K562 (cell line): Measurements from ENCODE around the gene ZKSCAN1. TPM values are rescaled to one million over a fixed set of nuclear protein-coding genes. Genes with fewer than 3 reads are reported as not detected.

ENCODE experiments used
- ATAC-seq: fragments of 200-7000 bp; cut with Tn5 transposase; 3 replicates; pipeline ENCODE4 v1.9.1; 2020; ENCODE audit warnings: moderate library complexity
- BruUV-seq: library from RNA; stranded (reverse); fragments of 400-500 nt; replicated peaks from 2 replicates; lab custom pipeline; 2021; lab: Mats Ljungman, UMichigan
- CTCF ChIA-PET: fragments of 300-600 bp; formaldehyde crosslinking; extraction: SDS; loops from one replicate; lab custom pipeline; 2021; ENCODE audit warnings: low intra/inter-chr PET ratio; lab: Yijun Ruan, JAX
- POLR2A ChIA-PET: fragments of 300-600, 350-650 bp; sonication (Branson Sonifier 250); formaldehyde crosslinking; extraction: SDS; loops from one replicate; lab custom pipeline; 2021; ENCODE audit warnings: antibody characterized with exemption, inconsistent platforms; lab: Yijun Ruan, JAX
- DNase-seq, 4 experiments: peaks; one replicate each; pipeline versions ENCODE4 v3.0.0 to v3.0.0-alpha.2; 2011 to 2018; ENCODE audit warnings: low spot score in 3 of 4, mixed read lengths in 3 of 4; ENCODE audit errors: extremely low read depth in 1 of 4
- FAIRE-seq: peaks from 2 replicates; lab custom pipeline; 2011; peaks lifted over from hg19 to GRCh38; lab: Jason Lieb, UNC
- H2AFZ ChIP-seq: 2 replicates; pipeline ENCODE4 v1.6.0; 2011; ENCODE audit warnings: low read depth, low read length, control low read depth, inconsistent platforms
- H3K27ac ChIP-seq: fragments of 200-600 bp; 3 replicates; pipeline ENCODE4 v1.8.0; 2011; ENCODE audit warnings: low read depth, mild to moderate bottlenecking, control low read depth, inconsistent platforms, low read length, moderate library complexity, mixed read lengths; ENCODE audit errors: extremely low read depth
- H3K27me3 ChIP-seq, 2 experiments: fragments of 300-600 bp in 1 of 2; 2 replicates in 1 of 2; 3 replicates in 1 of 2; pipeline versions ENCODE4 v1.6.0 to v1.8.0; 2011; ENCODE audit warnings: inconsistent platforms in 2 of 2, low read length in 2 of 2, mild to moderate bottlenecking in 1 of 2, mixed read lengths in 1 of 2, moderate library complexity in 1 of 2; ENCODE audit not compliant: control insufficient read depth in 2 of 2, insufficient read depth in 2 of 2
- H3K36me3 ChIP-seq: fragments of 300-600 bp; 3 replicates; pipeline ENCODE4 v1.8.0; 2011; ENCODE audit warnings: mild to moderate bottlenecking, low read length, inconsistent platforms; ENCODE audit not compliant: control insufficient read depth, insufficient read depth
- H3K4me1 ChIP-seq, 2 experiments: fragments of 200-600 bp in 1 of 2; replicated peaks in 1 of 2; 2 replicates in 1 of 2; 3 replicates in 1 of 2; pipeline versions ENCODE4 v1.5.1 to v1.8.0; 2011; ENCODE audit warnings: inconsistent platforms in 2 of 2, low read length in 2 of 2, mild to moderate bottlenecking in 1 of 2, mixed read lengths in 1 of 2, moderate library complexity in 1 of 2; ENCODE audit not compliant: control insufficient read depth in 2 of 2, insufficient read depth in 2 of 2
- H3K4me2 ChIP-seq: 2 replicates; pipeline ENCODE4 v1.6.1; 2011; ENCODE audit warnings: low read length, control low read depth, inconsistent platforms, mixed read lengths; ENCODE audit not compliant: insufficient read depth
- H3K4me3 ChIP-seq: fragments of 200-600 bp; sonication (generic), shearing (Covaris generic); 2 replicates; pipeline ENCODE4 v1.5.1; 2016; ENCODE audit warnings: control low read depth, inconsistent platforms
- H3K79me2 ChIP-seq: fragments of 200-600 bp; 3 replicates; pipeline ENCODE4 v1.8.0; 2011; ENCODE audit warnings: low read length, inconsistent platforms; ENCODE audit not compliant: control insufficient read depth, insufficient read depth
- H3K9ac ChIP-seq, 2 experiments: 2 replicates each; pipeline versions ENCODE4 v1.6.0 to v1.6.1; 2011; ENCODE audit warnings: low read depth in 2 of 2, low read length in 2 of 2, control low read depth in 1 of 2, inconsistent platforms in 1 of 2, mild to moderate bottlenecking in 1 of 2, mixed read lengths in 1 of 2; ENCODE audit not compliant: insufficient read depth in 1 of 2
- H3K9me1 ChIP-seq: one replicate; pipeline ENCODE4 v1.6.0; 2011; ENCODE audit warnings: inconsistent platforms, mild to moderate bottlenecking, low read length, moderate library complexity; ENCODE audit not compliant: control insufficient read depth, insufficient read depth
- H3K9me3 ChIP-seq: replicated peaks from 2 replicates; pipeline ENCODE4 v1.5.1; 2011; ENCODE audit warnings: low read depth, low read length, inconsistent platforms; ENCODE audit not compliant: control insufficient read depth, insufficient read depth
- H4K20me1 ChIP-seq: replicated peaks from 2 replicates; pipeline ENCODE4 v1.6.1; 2011; ENCODE audit warnings: low read length, inconsistent platforms, mixed read lengths; ENCODE audit not compliant: control insufficient read depth, insufficient read depth
- BRF2 ChIP-seq: IDR thresholded peaks from 3 replicates; pipeline ENCODE4 v1.6.1; 2011; ENCODE audit warnings: borderline replicate concordance, mild to moderate bottlenecking; ENCODE audit not compliant: insufficient read length, insufficient read depth
- CBX5 ChIP-seq: IDR thresholded peaks from 2 replicates; pipeline ENCODE4 v1.6.1; 2014; ENCODE audit warnings: low read depth, borderline replicate concordance
- CEBPB ChIP-seq: fragments of 450-650 bp; IDR thresholded peaks from 2 replicates; pipeline ENCODE4 v1.6.1; 2016; ENCODE audit warnings: missing genetic modification characterization, missing compliant biosample characterization
- CEBPG ChIP-seq, 3 experiments: fragments of 200-800 bp in 1 of 3; sonication (Bioruptor generic) in 1 of 3; sonication (generic) in 1 of 3; formaldehyde crosslinking in 1 of 3; IDR thresholded peaks in 2 of 3; conservative IDR thresholded peaks in 1 of 3; 2 replicates each; pipeline versions ENCODE4 v1.6.1 to v1.8.0; 2016 to 2022; ENCODE audit warnings: missing compliant biosample characterization in 2 of 3, missing genetic modification characterization in 2 of 3, mild to moderate bottlenecking in 1 of 3, missing genetic modification reagents in 1 of 3
- CHD1 ChIP-seq: fragments of 200-600 bp; sonication (generic); IDR thresholded peaks from one replicate; pipeline ENCODE4 v1.6.1; 2012; ENCODE audit warnings: mild to moderate bottlenecking, moderate library complexity, low read length, inconsistent platforms
- CREBBP ChIP-seq: IDR thresholded peaks from one replicate; pipeline ENCODE4 v1.6.1; 2012; ENCODE audit warnings: low read depth, mild to moderate bottlenecking, control low read depth, inconsistent platforms, low read length
- GABPA ChIP-seq: fragments of 200-800 bp; sonication (Bioruptor generic); conservative IDR thresholded peaks from 2 replicates; pipeline ENCODE4 v1.6.1; 2016; ENCODE audit warnings: low read depth, missing genetic modification characterization, missing compliant biosample characterization
- IFI16 ChIP-seq: fragments of 250-450 bp; sonication (Bioruptor Pico); IDR thresholded peaks from 2 replicates; pipeline ENCODE4 v2.1.2; 2022; ENCODE audit warnings: mild to moderate bottlenecking, inconsistent platforms
- MAX ChIP-seq: sonication (generic); formaldehyde crosslinking; IDR thresholded peaks from 2 replicates; pipeline ENCODE4 v1.9.0; 2022; ENCODE audit warnings: mild to moderate bottlenecking, missing genetic modification reagents
- MYNN ChIP-seq, 2 experiments: sonication (generic); formaldehyde crosslinking in 1 of 2; IDR thresholded peaks; 2 replicates each; pipeline versions ENCODE4 v1.5.0 to v1.6.1; 2016 to 2020; ENCODE audit warnings: antibody characterized with exemption in 1 of 2, missing genetic modification reagents in 1 of 2
- NCOR1 ChIP-seq: fragments of 450-650 bp; IDR thresholded peaks from 2 replicates; pipeline ENCODE4 v1.6.1; 2016; ENCODE audit warnings: mild to moderate bottlenecking, moderate library complexity
- NR2C1 ChIP-seq, 2 experiments: fragments of 450-650 bp; IDR thresholded peaks; 2 replicates each; pipeline ENCODE4 v1.6.1; 2017; ENCODE audit warnings: mild to moderate bottlenecking in 2 of 2, antibody characterized with exemption in 1 of 2, inconsistent platforms in 1 of 2, missing compliant biosample characterization in 1 of 2, missing genetic modification characterization in 1 of 2
- ZKSCAN3 ChIP-seq: fragments of 250-450 bp; sonication (Bioruptor Pico); IDR thresholded peaks from 2 replicates; pipeline ENCODE4 v1.4.0; 2020
- ZNF133 ChIP-seq: fragments of 250-450 bp; sonication (Bioruptor Pico); IDR thresholded peaks from 2 replicates; pipeline ENCODE4 v1.4.0; 2020; ENCODE audit warnings: mild to moderate bottlenecking
- ZNF24 ChIP-seq: fragments of 450-650 bp; IDR thresholded peaks from 2 replicates; pipeline ENCODE4 v1.6.1; 2016
- ZNF583 ChIP-seq: fragments of 250-450 bp; sonication (Bioruptor Pico); IDR thresholded peaks from 2 replicates; pipeline ENCODE4 v1.4.0; 2020
- ZNF707 ChIP-seq: fragments of 250-450 bp; sonication (Bioruptor Pico); conservative IDR thresholded peaks from 2 replicates; pipeline ENCODE4 v1.8.0; 2022; ENCODE audit warnings: inconsistent platforms, mild to moderate bottlenecking, moderate library complexity
- WGBS: fragments of 100-300 bp; shearing (Covaris generic); methylation state at CpG from one replicate; pipeline ENCODE4 v1.1.6; 2016; ENCODE audit warnings: low coverage, mixed read lengths; ENCODE audit not compliant: insufficient coverage; ENCODE audit errors: missing lambda C conversion rate; 5-methylcytosine and 5-hydroxymethylcytosine counted together
- in situ Hi-C: fragments of 300-500 bp; cut with MboI; formaldehyde crosslinking; loops from 4 replicates; pipeline ENCODE4 v1.15.0; 2018; ENCODE audit warnings: inconsistent platforms, mixed read lengths
- intact Hi-C: fragments of 100-400 bp; cut with micrococcal nuclease; formaldehyde crosslinking; loops from 2 replicates; pipeline ENCODE4 v1.14.2; 2022
- polyA plus RNA-seq, 8 experiments: library from polyadenylated mRNA; depleted of rRNA in 4 of 8; stranded (reverse) in 5 of 8; unstranded in 3 of 8; fragments of >200 nt; fragmentation: Nextera tagmentation in 2 of 8; fragmentation: Illumina TruSeq in 1 of 8; extraction: Ambion mirVana in 2 of 8; extraction: Trizol in 1 of 8; gene quantifications; 2 replicates each; pipeline versions ENCODE4 v1.2.1 to v1.2.3, GENCODE V29; 2011 to 2014; ENCODE audit warnings: inconsistent platforms in 1 of 8, missing spikeins in 1 of 8
- total RNA-seq, 7 experiments: library from RNA; depleted of rRNA in 6 of 7; stranded (reverse); fragments of >200 nt in 6 of 7; fragmentation: Illumina TruSeq in 2 of 7; extraction: Trizol in 2 of 7; gene quantifications; 2 replicates each; pipeline versions ENCODE4 v1.2.1 to v1.2.3, GENCODE V29; 2011 to 2021; ENCODE audit warnings: low replicate concordance in 1 of 7
- TF ChIP-seq, protein P1 (sequence below): sonication (generic); formaldehyde crosslinking; IDR thresholded peaks from 2 replicates; pipeline ENCODE4 v1.4.0; 2020; ENCODE audit warnings: mild to moderate bottlenecking, missing genetic modification reagents

The ZKSCAN1 gene
- total and polyA plus RNA-seq, 9 of the 15 experiments (the other 6 are each of a cell fraction or from before 2014, with no cell fraction given) = 5.3 to 43.0 (median 23.2) TPM

GRCh38 chr7:100065452-100066186, 50.2 kb downstream of the ZKSCAN1 start:
- Histone ChIP-seq H3K9ac (no peak overlapping the region), H3K4me1 (peaks cover 5 to 19% of the 10 kb centered on the region in 2 experiments; a peak in 3 of 5 replicates), H3K27me3 (no peaks in the 10 kb centered on the region), H3K4me2 (peak overlapping the region; percentile 30; the same call in 1 of the 2 replicates), H3K4me3 (no peak overlapping the region), H3K9me1 (no peaks in the 10 kb centered on the region), H3K36me3 (peaks cover 45% of the 10 kb centered on the region), H3K79me2 (no peaks in the 10 kb centered on the region), H2AFZ (no peak overlapping the region), H3K9me3 (peaks cover 8% of the 10 kb centered on the region), H4K20me1 (no peaks in the 10 kb centered on the region), H3K27ac (no peak overlapping the region)
- in situ Hi-C loops (no loop called here), intact Hi-C loops (no loop called here)
- 18% methylated on average over 8 of the region's 8 CpGs for WGBS
- no TSS peak for BruUV-seq
- ChIA-PET POLR2A (interaction anchor here (1.2 to 4.6 kb wide), 2 partner anchors 8 to 10 kb away, joined by 3 to 32 read pairs; no protein-coding TSS in a partner anchor), CTCF (no interaction called here)
- no peak for FAIRE-seq
- DNase-seq = peak; percentile 57 to 74 (median 63)
- ATAC-seq = peak; percentile 69
- TF ChIP-seq ZKSCAN3 (CRISPR knock-in tag) (no peak), ZNF24 (no peak), CBX5 (no peak), IFI16 (CRISPR knock-in tag) (no peak), CREBBP (no peak), MAX (CRISPR knock-in tag) (0 out of 2 replicates have a peak, but pooled peaks have one; percentile 35), BRF2 (no peak), CEBPG (CRISPR knock-in tag; IDR thresholded peaks at IDR 0.05) (no peak), CEBPG (tag; conservative IDR thresholded peaks at IDR 0.05 in 1 of 2, IDR thresholded peaks at IDR 0.05 in 1 of 2) (peak; percentile 59 to 72), ZNF133 (CRISPR knock-in tag) (no peak), NCOR1 (0 out of 2 replicates have a peak, but pooled peaks have one; percentile 7), ZNF583 (CRISPR knock-in tag) (no peak), NR2C1 (IDR thresholded peaks at IDR 0.05) (peak; percentile 81), NR2C1 (tag; IDR thresholded peaks at IDR 0.05) (peak; percentile 76), MYNN (IDR thresholded peaks at IDR 0.05) (no peak), MYNN (CRISPR knock-in tag; IDR thresholded peaks at IDR 0.05) (no peak), CHD1 (no peak), ZNF707 (CRISPR knock-in tag) (no peak), CEBPB (peak; percentile 75), GABPA (tag) (no peak)
- TF ChIP-seq, protein P1, sequence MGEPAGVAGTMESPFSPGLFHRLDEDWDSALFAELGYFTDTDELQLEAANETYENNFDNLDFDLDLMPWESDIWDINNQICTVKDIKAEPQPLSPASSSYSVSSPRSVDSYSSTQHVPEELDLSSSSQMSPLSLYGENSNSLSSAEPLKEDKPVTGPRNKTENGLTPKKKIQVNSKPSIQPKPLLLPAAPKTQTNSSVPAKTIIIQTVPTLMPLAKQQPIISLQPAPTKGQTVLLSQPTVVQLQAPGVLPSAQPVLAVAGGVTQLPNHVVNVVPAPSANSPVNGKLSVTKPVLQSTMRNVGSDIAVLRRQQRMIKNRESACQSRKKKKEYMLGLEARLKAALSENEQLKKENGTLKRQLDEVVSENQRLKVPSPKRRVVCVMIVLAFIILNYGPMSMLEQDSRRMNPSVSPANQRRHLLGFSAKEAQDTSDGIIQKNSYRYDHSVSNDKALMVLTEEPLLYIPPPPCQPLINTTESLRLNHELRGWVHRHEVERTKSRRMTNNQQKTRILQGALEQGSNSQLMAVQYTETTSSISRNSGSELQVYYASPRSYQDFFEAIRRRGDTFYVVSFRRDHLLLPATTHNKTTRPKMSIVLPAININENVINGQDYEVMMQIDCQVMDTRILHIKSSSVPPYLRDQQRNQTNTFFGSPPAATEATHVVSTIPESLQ (CRISPR knock-in tag) = no peak
